HepG2 (cell line): ENCODE measurements around the gene PRDM8. TPM values are rescaled to one million over a fixed set of nuclear protein-coding genes. Genes with fewer than 3 reads are reported as not detected.

Source experiments
- ATAC-seq: fragments of 200-7000 bp; cut with Tn5 transposase; 3 replicates; pipeline ENCODE4 v1.9.1; 2020; ENCODE audit warnings: mild to moderate bottlenecking, moderate library complexity
- BruUV-seq: library from RNA; stranded (reverse); fragments of 400-500 nt; replicated peaks from 2 replicates; lab custom pipeline; 2021; lab: Mats Ljungman, UMichigan
- CTCF ChIA-PET: fragments of 300-600 bp; formaldehyde crosslinking; extraction: SDS; loops from one replicate; lab custom pipeline; 2021; ENCODE audit warnings: low total read pairs, inconsistent platforms, low intra/inter-chr PET ratio; lab: Yijun Ruan, JAX
- POLR2A ChIA-PET: fragments of 350-600 bp; sonication (Branson Sonifier 250); formaldehyde crosslinking; loops from one replicate; lab custom pipeline; 2020; ENCODE audit warnings: antibody characterized with exemption, inconsistent platforms; lab: Yijun Ruan, JAX
- DNase-seq: peaks from one replicate; pipeline ENCODE4 v3.0.0-alpha.2; 2015; ENCODE audit warnings: low spot score
- FAIRE-seq: peaks from 3 replicates; lab custom pipeline; 2011; peaks lifted over from hg19 to GRCh38; lab: Jason Lieb, UNC
- H2AFZ ChIP-seq: one replicate; pipeline ENCODE4 v1.6.1; 2011; ENCODE audit warnings: low read length, inconsistent platforms
- H3K27ac ChIP-seq: fragments of 300-600 bp; 3 replicates; pipeline ENCODE4 v1.8.0; 2011; ENCODE audit warnings: mixed run types, mild to moderate bottlenecking, mixed read lengths, low read length, inconsistent platforms; ENCODE audit not compliant: insufficient read depth; ENCODE audit errors: extremely low read length
- H3K27me3 ChIP-seq, 2 experiments: fragments of 200-600 bp in 1 of 2; 2 replicates in 1 of 2; 3 replicates in 1 of 2; pipeline versions ENCODE4 v1.6.0 to v1.8.0; 2011; ENCODE audit warnings: low read length in 2 of 2, mild to moderate bottlenecking in 2 of 2, moderate library complexity in 2 of 2, inconsistent platforms in 1 of 2; ENCODE audit not compliant: insufficient read depth in 2 of 2, control insufficient read depth in 1 of 2
- H3K36me3 ChIP-seq, 2 experiments: fragments of 200-600 bp in 1 of 2; replicated peaks in 1 of 2; 2 replicates in 1 of 2; 3 replicates in 1 of 2; pipeline versions ENCODE4 v1.5.1 to v1.8.0; 2011; ENCODE audit warnings: low read length in 2 of 2, inconsistent platforms in 1 of 2; ENCODE audit not compliant: insufficient read depth in 2 of 2, control insufficient read depth in 1 of 2
- H3K4me1 ChIP-seq: 2 replicates; pipeline ENCODE4 v1.5.1; 2012; ENCODE audit warnings: low read length, inconsistent platforms; ENCODE audit not compliant: insufficient read depth
- H3K4me2 ChIP-seq: 2 replicates; pipeline ENCODE4 v1.6.0; 2011; ENCODE audit warnings: low read depth, low read length, inconsistent platforms
- H3K4me3 ChIP-seq, 3 experiments: fragments of 200-600 bp in 1 of 3; sonication (generic), shearing (Covaris generic) in 1 of 3; replicated peaks in 1 of 3; 2 replicates each; pipeline ENCODE4 v1.5.1; 2011 to 2016; ENCODE audit warnings: low read length in 3 of 3, inconsistent platforms in 2 of 3, low read depth in 2 of 3, mild to moderate bottlenecking in 2 of 3, control low read depth in 1 of 3, mixed read lengths in 1 of 3; ENCODE audit not compliant: insufficient read depth in 1 of 3
- H3K79me2 ChIP-seq: one replicate; pipeline ENCODE4 v1.6.1; 2011; ENCODE audit warnings: low read length, inconsistent platforms; ENCODE audit not compliant: insufficient read depth
- H3K9ac ChIP-seq: 2 replicates; pipeline ENCODE4 v1.6.0; 2011; ENCODE audit warnings: mild to moderate bottlenecking, low read depth, low read length, inconsistent platforms; ENCODE audit not compliant: insufficient read depth
- H3K9me3 ChIP-seq: 2 replicates; pipeline ENCODE4 v1.5.1; 2012; ENCODE audit warnings: mild to moderate bottlenecking, low read length
- H4K20me1 ChIP-seq: 2 replicates; pipeline ENCODE4 v1.6.0; 2011; ENCODE audit warnings: inconsistent platforms, mild to moderate bottlenecking, low read length, moderate library complexity; ENCODE audit not compliant: insufficient read depth
- MYNN ChIP-seq: sonication (generic); formaldehyde crosslinking; IDR thresholded peaks from 2 replicates; pipeline ENCODE4 v1.4.0; 2020; ENCODE audit warnings: mild to moderate bottlenecking, low read depth, missing genetic modification reagents
- PCBP2 ChIP-seq: fragments of 200-400 bp; formaldehyde crosslinking; optimal IDR thresholded peaks from 2 replicates; pipeline ENCODE3; 2018; ENCODE audit warnings: low read length, low read depth; ENCODE audit not compliant: poor library complexity, severe bottlenecking
- REPIN1 ChIP-seq: sonication (generic); formaldehyde crosslinking; IDR thresholded peaks from 2 replicates; pipeline ENCODE4 v1.8.0; 2022; ENCODE audit warnings: missing genetic modification reagents, low read depth, mild to moderate bottlenecking, borderline replicate concordance
- ZC3H13 ChIP-seq: sonication (generic); formaldehyde crosslinking; IDR thresholded peaks from 2 replicates; pipeline ENCODE4 v1.8.1; 2023; ENCODE audit warnings: mild to moderate bottlenecking, missing genetic modification reagents, moderate library complexity
- ZNF234 ChIP-seq: sonication (generic); formaldehyde crosslinking; conservative IDR thresholded peaks from 2 replicates; pipeline ENCODE4 v1.5.1; 2020; ENCODE audit warnings: mild to moderate bottlenecking, missing genetic modification reagents
- ZNF530 ChIP-seq: sonication (generic); formaldehyde crosslinking; IDR thresholded peaks from 2 replicates; pipeline ENCODE4 v1.5.0; 2020; ENCODE audit warnings: low read depth, mild to moderate bottlenecking, missing genetic modification reagents
- WGBS: methylation state at CpG from one replicate; pipeline ENCODE4 v1.1.6; 2017; ENCODE audit warnings: low lambda C conversion rate; 5-methylcytosine and 5-hydroxymethylcytosine counted together
- in situ Hi-C: cut with HindIII; loops from 2 replicates; pipeline ENCODE4 v1.10.0; 2017; ENCODE audit warnings: low pct_unique_long_range_greater_than_20kb; ENCODE audit not compliant: extremely low pct_ligation_motif_present
- intact Hi-C: fragments of 100-400 bp; cut with micrococcal nuclease; formaldehyde crosslinking; loops from one replicate; pipeline ENCODE4 v1.10.0; 2022; ENCODE audit not compliant: unreplicated experiment
- polyA plus RNA-seq, 8 experiments: library from polyadenylated mRNA; depleted of rRNA in 3 of 8; stranded (reverse) in 7 of 8; unstranded in 1 of 8; fragments of >200 nt; fragmentation: Illumina TruSeq in 4 of 8; extraction: Trizol in 4 of 8; gene quantifications; 2 replicates each; pipeline versions ENCODE4 v1.2.1 to v1.2.3, GENCODE V29; 2011 to 2016; ENCODE audit warnings: low read depth in 4 of 8, missing spikeins in 1 of 8, mixed read lengths in 1 of 8; ENCODE audit not compliant: insufficient read depth in 1 of 8
- total RNA-seq, 5 experiments: library from RNA; depleted of rRNA; stranded (reverse); fragments of >200 nt; fragmentation: Illumina TruSeq; extraction: Trizol; gene quantifications; 2 replicates each; pipeline ENCODE4 v1.2.3, GENCODE V29; 2016; ENCODE audit warnings: low read depth in 1 of 5
- TF ChIP-seq, protein P1 (sequence below): sonication (generic); formaldehyde crosslinking; IDR thresholded peaks from 2 replicates; pipeline ENCODE4 v1.5.0; 2020; ENCODE audit warnings: missing genetic modification reagents
- TF ChIP-seq, protein P2 (sequence below): sonication (generic); formaldehyde crosslinking; IDR thresholded peaks from 2 replicates; pipeline ENCODE4 v1.4.0; 2020; ENCODE audit warnings: missing genetic modification reagents
- TF ChIP-seq, protein P3 (sequence below): sonication (generic); formaldehyde crosslinking; IDR thresholded peaks from 2 replicates; pipeline ENCODE4 v1.8.1; 2023; ENCODE audit warnings: missing genetic modification reagents, inconsistent platforms, borderline replicate concordance

The PRDM8 gene
- total and polyA plus RNA-seq, 2 of the 13 experiments (the other 11 are each of a cell fraction or from before 2014, with no cell fraction given) = 0.09 TPM; not detected in 1

DNA sequence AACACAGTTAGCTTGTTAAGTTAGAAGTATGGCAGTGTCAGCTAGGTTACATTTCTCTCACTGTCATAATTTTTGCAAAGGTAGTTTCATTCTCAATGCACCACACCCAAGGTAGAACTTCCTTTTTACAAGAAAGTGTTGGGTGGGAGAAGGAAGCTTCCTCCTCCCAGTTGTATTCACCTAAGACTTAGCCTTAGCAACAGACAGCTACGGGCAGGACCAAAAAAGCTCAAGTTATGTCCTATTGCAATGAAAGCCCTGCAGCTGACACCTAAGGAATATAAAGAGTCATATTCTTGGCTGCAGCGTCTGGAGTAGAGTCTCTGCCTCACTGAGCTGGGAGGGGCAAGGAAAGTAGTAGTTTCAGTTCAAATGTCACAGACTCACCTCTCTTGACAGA is 25.1 kb upstream of the PRDM8 start:
- no peaks in the 10 kb centered on the region for H3K4me1 ChIP-seq
- in situ Hi-C loops = no loop called here
- no peak overlapping the region for H3K4me3 ChIP-seq
- H3K9ac ChIP-seq = no peak overlapping the region
- no peak overlapping the region for H3K27ac ChIP-seq
- H3K36me3 ChIP-seq = no peaks in the 10 kb centered on the region
- no peaks in the 10 kb centered on the region for H3K27me3 ChIP-seq
- no peak overlapping the region for H3K4me2 ChIP-seq
- ChIA-PET CTCF (no interaction called here), POLR2A (no interaction called here)
- intact Hi-C loops = no loop called here
- no peak overlapping the region for H2AFZ ChIP-seq
- FAIRE-seq (no peak), DNase-seq (no peak)
- WGBS = 0% methylated on average over 2 of the region's 2 CpGs
- no peaks in the 10 kb centered on the region for H3K9me3 ChIP-seq
- BruUV-seq = no TSS peak
- TF ChIP-seq ZNF234 (CRISPR knock-in tag) = no peak
- no peak for TF ChIP-seq REPIN1 (CRISPR knock-in tag)
- TF ChIP-seq, protein P1, sequence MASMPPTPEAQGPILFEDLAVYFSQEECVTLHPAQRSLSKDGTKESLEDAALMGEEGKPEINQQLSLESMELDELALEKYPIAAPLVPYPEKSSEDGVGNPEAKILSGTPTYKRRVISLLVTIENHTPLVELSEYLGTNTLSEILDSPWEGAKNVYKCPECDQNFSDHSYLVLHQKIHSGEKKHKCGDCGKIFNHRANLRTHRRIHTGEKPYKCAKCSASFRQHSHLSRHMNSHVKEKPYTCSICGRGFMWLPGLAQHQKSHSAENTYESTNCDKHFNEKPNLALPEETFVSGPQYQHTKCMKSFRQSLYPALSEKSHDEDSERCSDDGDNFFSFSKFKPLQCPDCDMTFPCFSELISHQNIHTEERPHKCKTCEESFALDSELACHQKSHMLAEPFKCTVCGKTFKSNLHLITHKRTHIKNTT (CRISPR knock-in tag) = no peak
- TF ChIP-seq ZNF530 = no peak
- TF ChIP-seq MYNN (CRISPR knock-in tag) = no peak
- no peak for TF ChIP-seq PCBP2
- TF ChIP-seq, protein P2, sequence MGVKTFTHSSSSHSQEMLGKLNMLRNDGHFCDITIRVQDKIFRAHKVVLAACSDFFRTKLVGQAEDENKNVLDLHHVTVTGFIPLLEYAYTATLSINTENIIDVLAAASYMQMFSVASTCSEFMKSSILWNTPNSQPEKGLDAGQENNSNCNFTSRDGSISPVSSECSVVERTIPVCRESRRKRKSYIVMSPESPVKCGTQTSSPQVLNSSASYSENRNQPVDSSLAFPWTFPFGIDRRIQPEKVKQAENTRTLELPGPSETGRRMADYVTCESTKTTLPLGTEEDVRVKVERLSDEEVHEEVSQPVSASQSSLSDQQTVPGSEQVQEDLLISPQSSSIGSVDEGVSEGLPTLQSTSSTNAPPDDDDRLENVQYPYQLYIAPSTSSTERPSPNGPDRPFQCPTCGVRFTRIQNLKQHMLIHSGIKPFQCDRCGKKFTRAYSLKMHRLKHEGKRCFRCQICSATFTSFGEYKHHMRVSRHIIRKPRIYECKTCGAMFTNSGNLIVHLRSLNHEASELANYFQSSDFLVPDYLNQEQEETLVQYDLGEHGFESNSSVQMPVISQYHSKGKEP (CRISPR knock-in tag) = no peak
- TF ChIP-seq, protein P3, sequence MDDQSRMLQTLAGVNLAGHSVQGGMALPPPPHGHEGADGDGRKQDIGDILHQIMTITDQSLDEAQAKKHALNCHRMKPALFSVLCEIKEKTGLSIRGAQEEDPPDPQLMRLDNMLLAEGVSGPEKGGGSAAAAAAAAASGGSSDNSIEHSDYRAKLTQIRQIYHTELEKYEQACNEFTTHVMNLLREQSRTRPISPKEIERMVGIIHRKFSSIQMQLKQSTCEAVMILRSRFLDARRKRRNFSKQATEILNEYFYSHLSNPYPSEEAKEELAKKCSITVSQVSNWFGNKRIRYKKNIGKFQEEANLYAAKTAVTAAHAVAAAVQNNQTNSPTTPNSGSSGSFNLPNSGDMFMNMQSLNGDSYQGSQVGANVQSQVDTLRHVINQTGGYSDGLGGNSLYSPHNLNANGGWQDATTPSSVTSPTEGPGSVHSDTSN = no peak
- TF ChIP-seq ZC3H13 (CRISPR knock-in tag) = no peak
- TF ChIP-seq, all 625 proteins: peak for 0
- H4K20me1 ChIP-seq = no peaks in the 10 kb centered on the region
- H3K79me2 ChIP-seq = no peaks in the 10 kb centered on the region
- ATAC-seq = no peak
